K562 (cell line): ENCODE measurements around the gene MTFR2. TPM values are rescaled to one million over a fixed set of nuclear protein-coding genes. Genes with fewer than 3 reads are reported as not detected.

ENCODE experiments used
- KLF16 ChIP-seq: IDR thresholded peaks from 2 replicates; pipeline ENCODE4 v1.6.1; 2016; ENCODE audit warnings: antibody characterized with exemption
- REST ChIP-seq, 2 experiments: fragments of 450-650 bp; formaldehyde crosslinking in 1 of 2; IDR thresholded peaks; 2 replicates each; pipeline versions ENCODE4 v1.4.0 to v1.6.1; 2014 to 2020; ENCODE audit warnings: mild to moderate bottlenecking in 2 of 2, borderline replicate concordance in 1 of 2, low read depth in 1 of 2
- polyA plus RNA-seq, 8 experiments: library from polyadenylated mRNA; depleted of rRNA in 4 of 8; stranded (reverse) in 5 of 8; unstranded in 3 of 8; fragments of >200 nt; fragmentation: Nextera tagmentation in 2 of 8; fragmentation: Illumina TruSeq in 1 of 8; extraction: Ambion mirVana in 2 of 8; extraction: Trizol in 1 of 8; gene quantifications; 2 replicates each; pipeline versions ENCODE4 v1.2.1 to v1.2.3, GENCODE V29; 2011 to 2014; ENCODE audit warnings: inconsistent platforms in 1 of 8, missing spikeins in 1 of 8
- total RNA-seq, 7 experiments: library from RNA; depleted of rRNA in 6 of 7; stranded (reverse); fragments of >200 nt in 6 of 7; fragmentation: Illumina TruSeq in 2 of 7; extraction: Trizol in 2 of 7; gene quantifications; 2 replicates each; pipeline versions ENCODE4 v1.2.1 to v1.2.3, GENCODE V29; 2011 to 2021; ENCODE audit warnings: low replicate concordance in 1 of 7

MTFR2 gene
- total and polyA plus RNA-seq, 9 of the 15 experiments (the other 6 are each of a cell fraction or from before 2014, with no cell fraction given), result 10.1 to 63.3 (median 45.9) TPM

GRCh38 chr6:136191606-136192312 lies 58.4 kb downstream of the MTFR2 start (continued):
- TF ChIP-seq REST (IDR thresholded peaks at IDR 0.05; ENCODE audit: borderline replicate concordance) (peak; percentile 75), REST (CRISPR knock-in tag; IDR thresholded peaks at IDR 0.05; ENCODE audit: low read depth) (no peak), KLF16 (0 out of 2 replicates have a peak, but pooled peaks have one; percentile 15)
